ENCODE measurements around the gene CPNE6. TPM values are rescaled to one million over a fixed set of nuclear protein-coding genes. Genes with fewer than 3 reads are reported as not detected.
"Not testable (repeated sequence)": the region's sequence is repeated elsewhere in the genome, so short reads cannot be mapped to it uniquely, and the experiment has no call there.

Gene CPNE6
- total RNA-seq, 4 donors from 2014 or later, result 0.76 TPM; not detected in 3

DNA sequence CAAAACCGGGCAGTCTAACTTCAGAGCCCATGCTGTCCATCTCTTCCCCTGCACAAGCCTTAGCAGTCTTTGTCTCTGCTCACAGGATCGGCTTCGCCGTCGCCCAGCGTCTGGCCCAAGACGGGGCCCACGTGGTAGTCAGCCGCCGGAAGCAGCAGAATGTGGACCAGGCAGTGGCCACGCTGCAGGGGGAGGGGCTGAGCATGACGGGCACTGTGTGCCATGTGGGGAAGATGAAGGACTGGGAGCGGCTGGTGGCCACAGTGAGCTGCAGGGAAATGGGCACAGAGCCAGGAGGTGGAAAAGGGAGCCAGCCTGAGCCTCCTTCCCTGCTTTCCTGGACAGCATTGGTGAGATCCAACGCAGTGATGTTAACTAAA, 33.7 kb upstream of the CPNE6 start:
- H3K36me3 ChIP-seq, result no peaks in the 10 kb centered on the region
- no peaks in the 10 kb centered on the region for H3K9me3 ChIP-seq
- no peak overlapping the region for H3K27ac ChIP-seq
- no peaks in the 10 kb centered on the region for H3K4me1 ChIP-seq
- DNase-seq, result no peak
- no peak overlapping the region for H3K4me3 ChIP-seq
- intact Hi-C loops (cut with DNase I; ENCODE audit: low total_unique reads), result no loop called here
- TF ChIP-seq POLR2A (IDR thresholded peaks at IDR 0.05), result no peak
- TF ChIP-seq CTCF (IDR thresholded peaks at IDR 0.05), result no peak
- H3K27me3 ChIP-seq, result no peaks in the 10 kb centered on the region

- intact Hi-C loops (cut with DNase I; ENCODE audit: low total_unique reads), result no loop called here
- no peak for TF ChIP-seq CTCF (IDR thresholded peaks at IDR 0.05)
- no peak for TF ChIP-seq POLR2A (IDR thresholded peaks at IDR 0.05)
Observed at GRCh38 chr14:24038686-24039085, 32.7 kb upstream of the CPNE6 start.

GRCh38 chr14:24040692-24041091, 30.7 kb upstream of the CPNE6 start:
- H3K4me1 ChIP-seq, result no peaks in the 10 kb centered on the region
- no peaks in the 10 kb centered on the region for H3K27me3 ChIP-seq
- intact Hi-C loops (cut with DNase I; ENCODE audit: low total_unique reads), result no loop called here
- TF ChIP-seq POLR2A (IDR thresholded peaks at IDR 0.05) (no peak), CTCF (IDR thresholded peaks at IDR 0.05) (no peak)
- H3K4me3 ChIP-seq, result no peak overlapping the region
- no peaks in the 10 kb centered on the region for H3K9me3 ChIP-seq
- H3K27ac ChIP-seq, result no peak overlapping the region
- no peaks in the 10 kb centered on the region for H3K36me3 ChIP-seq
- DNase-seq, result no peak

More at GRCh38 chr14:24038686-24039085, 32.7 kb upstream of the CPNE6 start:
- Histone ChIP-seq H3K4me3 (no peak overlapping the region), H3K36me3 (no peaks in the 10 kb centered on the region), H3K9me3 (no peaks in the 10 kb centered on the region), H3K27me3 (no peaks in the 10 kb centered on the region), H3K4me1 (no peaks in the 10 kb centered on the region), H3K27ac (no peak overlapping the region)
- no peak for DNase-seq

DNA sequence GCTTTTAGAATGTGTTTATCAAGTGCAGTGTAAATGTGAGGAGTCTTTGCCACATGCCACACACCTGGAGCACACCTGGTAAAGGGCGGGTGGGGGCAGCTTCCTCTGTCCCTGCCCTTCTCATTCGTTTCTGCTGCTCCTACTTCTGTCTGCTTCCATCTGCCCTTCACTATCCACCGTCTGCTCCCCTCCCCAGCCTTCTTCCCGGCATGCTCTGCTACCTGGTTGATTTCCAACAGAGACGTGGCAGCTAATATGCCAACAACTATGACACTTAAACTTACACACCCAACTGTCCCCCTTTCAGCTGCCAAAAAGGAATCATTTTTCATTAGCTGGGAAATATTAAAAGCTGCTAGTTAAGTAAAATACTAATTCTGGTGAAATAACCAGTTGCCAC, 28.6 kb upstream of the CPNE6 start:
- H3K9me3 ChIP-seq, result no peaks in the 10 kb centered on the region
- no peak for DNase-seq
- H3K27me3 ChIP-seq, result no peaks in the 10 kb centered on the region
- no peaks in the 10 kb centered on the region for H3K4me1 ChIP-seq
- H3K27ac ChIP-seq, result no peak overlapping the region
- no peak overlapping the region for H3K4me3 ChIP-seq
- H3K36me3 ChIP-seq, result no peaks in the 10 kb centered on the region
- intact Hi-C loops (cut with DNase I; ENCODE audit: low total_unique reads), result no loop called here
- TF ChIP-seq CTCF (IDR thresholded peaks at IDR 0.05) (no peak), POLR2A (IDR thresholded peaks at IDR 0.05) (no peak)

- intact Hi-C loops (cut with DNase I; ENCODE audit: low total_unique reads), result not testable (repeated sequence)
Observed at GRCh38 chr14:24049002-24049401, 22.4 kb upstream of the CPNE6 start.

DNA sequence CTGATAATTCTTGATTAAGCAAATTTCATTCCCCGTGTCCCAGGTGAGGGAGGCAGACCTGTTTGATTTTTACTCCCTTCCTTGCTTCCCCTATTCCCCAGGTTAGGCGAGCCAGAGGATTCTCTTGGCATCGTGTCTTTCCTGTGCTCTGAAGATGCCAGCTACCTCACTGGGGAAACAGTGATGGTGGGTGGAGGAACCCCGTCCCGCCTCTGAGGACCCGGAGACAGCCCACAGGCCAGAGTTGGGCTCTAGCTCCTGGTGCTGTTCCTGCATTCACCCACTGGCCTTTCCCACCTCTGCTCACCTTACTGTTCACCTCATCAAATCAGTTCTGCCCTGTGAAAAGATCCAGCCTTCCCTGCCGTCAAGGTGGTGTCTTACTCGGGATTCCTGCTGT, 20.6 kb upstream of the CPNE6 start:
- H3K27me3 ChIP-seq; intact Hi-C loops (cut with DNase I; ENCODE audit: low total_unique reads); H3K9me3 ChIP-seq; H3K4me1 ChIP-seq; H3K27ac ChIP-seq; H3K36me3 ChIP-seq; DNase-seq; H3K4me3 ChIP-seq: not testable (repeated sequence)

More at GRCh38 chr14:24049002-24049401, 22.4 kb upstream of the CPNE6 start:
- H3K27ac ChIP-seq, DNase-seq, H3K36me3 ChIP-seq, H3K27me3 ChIP-seq, H3K4me1 ChIP-seq, H3K9me3 ChIP-seq, H3K4me3 ChIP-seq: not testable (repeated sequence)

All from uterus (tissue), 4 donors.